ENCODE data around the gene MYPN.
"Not testable (repeated sequence)": the region's sequence is repeated elsewhere in the genome, so short reads cannot be mapped to it uniquely, and the experiment has no call there.

The MYPN gene, protein sequence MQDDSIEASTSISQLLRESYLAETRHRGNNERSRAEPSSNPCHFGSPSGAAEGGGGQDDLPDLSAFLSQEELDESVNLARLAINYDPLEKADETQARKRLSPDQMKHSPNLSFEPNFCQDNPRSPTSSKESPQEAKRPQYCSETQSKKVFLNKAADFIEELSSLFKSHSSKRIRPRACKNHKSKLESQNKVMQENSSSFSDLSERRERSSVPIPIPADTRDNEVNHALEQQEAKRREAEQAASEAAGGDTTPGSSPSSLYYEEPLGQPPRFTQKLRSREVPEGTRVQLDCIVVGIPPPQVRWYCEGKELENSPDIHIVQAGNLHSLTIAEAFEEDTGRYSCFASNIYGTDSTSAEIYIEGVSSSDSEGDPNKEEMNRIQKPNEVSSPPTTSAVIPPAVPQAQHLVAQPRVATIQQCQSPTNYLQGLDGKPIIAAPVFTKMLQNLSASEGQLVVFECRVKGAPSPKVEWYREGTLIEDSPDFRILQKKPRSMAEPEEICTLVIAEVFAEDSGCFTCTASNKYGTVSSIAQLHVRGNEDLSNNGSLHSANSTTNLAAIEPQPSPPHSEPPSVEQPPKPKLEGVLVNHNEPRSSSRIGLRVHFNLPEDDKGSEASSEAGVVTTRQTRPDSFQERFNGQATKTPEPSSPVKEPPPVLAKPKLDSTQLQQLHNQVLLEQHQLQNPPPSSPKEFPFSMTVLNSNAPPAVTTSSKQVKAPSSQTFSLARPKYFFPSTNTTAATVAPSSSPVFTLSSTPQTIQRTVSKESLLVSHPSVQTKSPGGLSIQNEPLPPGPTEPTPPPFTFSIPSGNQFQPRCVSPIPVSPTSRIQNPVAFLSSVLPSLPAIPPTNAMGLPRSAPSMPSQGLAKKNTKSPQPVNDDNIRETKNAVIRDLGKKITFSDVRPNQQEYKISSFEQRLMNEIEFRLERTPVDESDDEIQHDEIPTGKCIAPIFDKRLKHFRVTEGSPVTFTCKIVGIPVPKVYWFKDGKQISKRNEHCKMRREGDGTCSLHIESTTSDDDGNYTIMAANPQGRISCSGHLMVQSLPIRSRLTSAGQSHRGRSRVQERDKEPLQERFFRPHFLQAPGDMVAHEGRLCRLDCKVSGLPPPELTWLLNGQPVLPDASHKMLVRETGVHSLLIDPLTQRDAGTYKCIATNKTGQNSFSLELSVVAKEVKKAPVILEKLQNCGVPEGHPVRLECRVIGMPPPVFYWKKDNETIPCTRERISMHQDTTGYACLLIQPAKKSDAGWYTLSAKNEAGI (N-terminal part only)

DNA sequence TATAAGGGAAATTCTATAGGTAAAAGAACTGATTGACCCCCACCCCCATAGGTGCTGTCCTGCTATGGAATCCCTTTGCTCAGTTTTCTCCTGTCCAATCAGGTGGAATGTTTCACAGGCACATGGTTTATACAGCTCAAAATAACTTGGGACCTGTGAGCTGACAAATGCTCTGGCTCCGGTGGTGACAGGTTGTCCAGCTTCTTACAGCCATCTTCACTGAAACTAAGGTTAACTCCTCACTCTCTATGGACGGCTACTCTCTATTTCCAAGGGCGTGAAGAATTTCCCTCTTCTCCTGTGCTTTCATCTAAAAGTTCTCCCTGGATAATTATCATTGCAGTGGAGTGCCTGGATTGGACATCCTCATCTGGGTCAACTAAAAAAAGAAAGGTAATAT is at the start of gene MYPN:
MYPN (plus strand) TSS at position 158 of the 400 bp plus-strand sequence. CDS start 11,951 bp downstream, outside the sequence.
- DNase-seq (ENCODE audit: low read depth), result no peak

DNA sequence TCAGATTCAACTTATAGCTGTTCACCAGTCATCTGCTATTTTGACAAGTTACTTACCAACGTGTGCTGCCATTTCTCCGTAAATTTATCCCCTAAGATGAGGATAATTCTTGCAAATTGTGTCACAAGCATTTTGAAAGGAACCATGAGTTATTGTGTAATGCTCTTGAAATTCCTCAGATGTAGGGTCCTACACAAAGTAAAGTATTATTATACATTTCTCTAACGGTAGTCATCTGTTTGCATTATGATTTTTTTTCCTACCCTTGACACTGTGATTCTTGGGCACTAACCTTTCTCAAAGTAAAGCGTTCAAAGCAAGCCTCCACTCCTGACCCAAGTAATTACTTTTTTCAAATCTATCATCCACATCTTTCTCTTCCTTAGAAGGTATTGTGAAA is 42.3 kb upstream of the MYPN start:
- DNase-seq (ENCODE audit: low read depth), result no peak

DNA sequence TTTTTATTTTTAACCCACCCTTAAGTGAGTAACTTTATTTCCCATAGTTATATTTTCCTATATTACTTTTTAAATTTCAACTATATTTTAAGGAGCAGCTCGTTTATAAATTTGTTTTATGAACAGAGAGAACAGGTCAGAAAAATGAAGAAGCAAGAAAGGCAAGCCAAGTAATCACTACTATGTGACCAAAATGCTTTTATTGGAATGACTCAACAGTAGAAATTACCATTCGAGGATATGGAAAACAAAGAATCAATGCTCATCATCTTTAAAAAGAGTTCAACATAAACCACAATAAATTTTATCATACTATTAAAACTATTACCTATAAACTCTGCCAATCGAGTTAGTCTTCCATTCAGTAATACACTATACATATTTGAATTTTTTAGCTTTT is 41.8 kb upstream of the MYPN start:
- no peak for DNase-seq (ENCODE audit: low read depth)

DNA sequence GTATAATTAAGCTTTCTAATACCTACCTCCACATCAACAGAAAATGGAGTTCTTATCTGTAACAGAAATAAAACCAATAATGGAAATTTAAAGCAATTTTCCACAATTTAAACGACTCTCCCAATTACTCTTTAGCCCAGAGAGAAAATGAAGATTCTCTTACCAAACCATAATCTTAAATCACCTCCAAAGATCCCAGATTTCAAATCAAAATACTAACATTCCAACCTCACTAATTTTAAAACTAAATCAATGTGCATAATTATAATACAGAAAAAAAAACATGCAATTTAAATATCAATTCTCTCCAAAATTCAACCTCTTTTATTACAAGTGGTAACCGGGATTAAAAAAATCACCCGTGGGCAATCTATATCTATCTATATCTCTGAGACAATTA is 35.7 kb upstream of the MYPN start:
- no peak for DNase-seq (ENCODE audit: low read depth)

DNA sequence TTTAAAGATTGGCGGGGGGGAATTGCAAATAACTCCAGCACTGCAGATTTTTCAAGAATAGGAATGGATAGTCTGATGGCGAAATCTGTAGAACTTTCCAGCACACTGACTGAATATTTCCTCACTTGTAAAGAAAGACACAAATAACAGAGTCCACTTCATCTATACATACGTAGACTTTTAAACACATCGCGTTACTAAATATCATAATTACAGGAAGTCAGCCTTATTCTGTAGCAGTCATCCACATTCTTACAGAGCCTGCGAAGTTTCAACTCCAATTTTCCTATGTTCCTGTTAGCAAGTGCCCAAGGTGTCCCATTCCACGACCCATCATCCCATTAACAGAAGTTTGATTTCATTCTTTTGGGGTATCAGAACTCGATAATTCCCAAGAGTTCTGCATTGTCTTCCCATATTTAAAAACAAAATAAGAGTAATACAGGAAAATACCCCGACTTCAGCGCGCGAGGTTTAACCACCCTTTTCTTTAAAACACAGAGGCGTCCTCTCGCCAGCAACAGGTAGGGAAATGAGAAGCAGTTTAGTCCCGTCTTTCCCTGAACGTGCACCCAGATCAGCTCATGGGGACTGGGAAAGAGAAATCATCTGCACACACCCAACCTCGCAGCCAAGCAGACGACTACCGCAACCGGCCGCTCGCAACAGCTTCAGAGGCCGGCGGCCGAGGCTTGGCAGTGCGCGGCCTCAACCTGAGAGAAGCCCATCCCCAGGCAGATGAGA is 35.1 kb upstream of the MYPN start:
- DNase-seq (ENCODE audit: low read depth), result no peak

DNA sequence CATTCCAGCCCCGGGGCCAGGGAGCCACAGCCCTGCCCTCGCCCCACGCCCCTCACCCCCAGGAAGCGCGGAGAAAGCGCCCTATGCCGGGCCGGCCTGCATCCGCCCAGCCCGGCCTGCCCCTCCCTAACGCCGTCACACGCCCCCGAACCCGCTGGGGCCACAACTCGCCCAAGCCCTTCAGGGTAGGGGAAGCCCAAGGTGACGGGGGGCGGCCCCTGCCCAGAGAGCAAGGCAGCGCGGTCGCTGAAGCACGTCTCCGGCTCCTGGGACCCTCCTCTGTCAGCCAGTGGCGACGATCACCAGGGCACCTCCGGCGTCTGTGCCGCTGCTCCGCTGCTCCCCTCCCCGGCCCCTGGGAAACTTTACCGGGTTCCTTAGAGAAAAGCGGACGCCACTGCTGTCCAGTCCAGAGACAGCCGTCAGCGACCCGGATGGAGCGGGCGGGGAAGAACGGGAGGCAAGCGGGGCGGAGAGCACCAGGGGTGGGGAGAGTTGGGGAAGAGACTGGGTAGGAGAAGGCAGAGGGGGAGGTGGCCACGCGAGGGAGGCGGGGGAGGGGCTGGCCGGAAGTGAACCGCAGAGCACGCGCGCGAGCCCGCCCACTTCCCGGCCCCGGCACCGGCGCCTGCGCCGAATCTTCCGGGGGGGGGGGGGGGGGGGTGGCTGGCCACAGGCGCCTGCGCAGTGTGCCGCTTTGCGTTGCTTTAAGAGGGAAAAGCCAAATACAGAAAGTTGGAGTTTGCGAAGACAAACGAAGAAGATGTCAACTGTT is 34.3 kb upstream of the MYPN start, which contains the start of gene HERC4:
HERC4 (minus strand) TSS at position 509 of the 775 bp plus-strand sequence. CDS start 2,175 bp downstream, outside the sequence.
- DNase-seq (ENCODE audit: low read depth), result peak; percentile 81

DNA sequence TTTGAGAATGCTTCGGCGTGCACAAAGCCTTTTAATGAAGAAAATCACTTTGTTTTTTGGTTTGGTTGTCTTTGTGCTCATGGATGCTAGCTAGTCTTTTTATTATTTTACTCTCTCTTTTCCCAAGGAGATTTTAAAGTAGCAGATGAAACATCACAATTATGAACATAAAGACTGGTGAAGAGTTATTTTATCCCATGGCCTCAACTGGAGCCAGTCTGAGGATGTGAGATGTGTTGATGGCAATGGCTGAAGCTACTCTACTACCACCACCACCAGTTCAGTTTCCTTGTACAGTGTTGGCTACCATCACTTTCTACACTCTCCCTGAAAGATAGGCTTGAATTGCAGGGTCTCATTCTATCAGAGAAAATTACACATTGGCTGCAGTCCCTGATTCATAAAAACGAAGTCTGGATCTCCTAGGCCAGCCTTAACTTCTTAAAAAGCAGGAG is 33.7 kb upstream of the MYPN start:
- DNase-seq (ENCODE audit: low read depth), result no peak

DNA sequence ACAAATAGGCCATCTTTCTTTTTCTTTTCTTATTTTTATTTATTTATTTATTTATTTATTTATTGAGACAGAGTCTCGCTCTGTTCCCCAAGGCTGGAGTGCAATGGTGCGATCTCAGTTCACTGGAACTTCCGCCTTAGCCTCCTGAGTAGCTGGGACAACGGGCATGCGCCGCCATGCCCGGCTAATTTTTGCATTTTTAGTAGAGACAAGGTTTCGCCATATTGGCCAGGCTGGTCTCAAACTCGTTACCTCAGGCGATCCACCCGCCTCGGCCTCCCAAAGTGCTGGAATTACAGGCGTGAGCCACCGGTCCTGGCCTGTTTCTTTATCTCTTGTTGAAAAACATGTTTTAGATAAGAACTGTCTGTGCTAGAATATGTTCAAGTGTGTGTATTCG is 33.2 kb upstream of the MYPN start:
- DNase-seq (ENCODE audit: low read depth), result not testable (repeated sequence)

DNA sequence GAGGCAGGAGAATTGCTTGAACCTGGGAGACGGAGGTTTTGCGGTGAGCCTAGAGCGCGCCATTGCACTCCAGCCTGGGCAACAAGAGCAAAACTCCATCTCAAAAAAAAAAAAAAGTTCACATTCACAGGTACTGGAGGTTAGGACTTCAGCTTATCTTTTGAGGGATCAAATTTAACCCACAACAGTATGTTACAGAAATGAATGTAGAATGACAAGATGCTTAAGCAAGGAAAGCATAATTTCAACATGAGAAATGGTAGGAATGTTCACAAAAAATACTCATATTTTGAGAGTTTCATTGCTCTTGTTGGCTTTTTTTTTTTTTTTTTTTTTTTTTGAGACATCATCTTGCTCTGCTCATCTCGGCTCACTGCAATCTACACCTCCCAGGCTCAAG is 32.3 kb upstream of the MYPN start:
- no peak for DNase-seq (ENCODE audit: low read depth)

DNA sequence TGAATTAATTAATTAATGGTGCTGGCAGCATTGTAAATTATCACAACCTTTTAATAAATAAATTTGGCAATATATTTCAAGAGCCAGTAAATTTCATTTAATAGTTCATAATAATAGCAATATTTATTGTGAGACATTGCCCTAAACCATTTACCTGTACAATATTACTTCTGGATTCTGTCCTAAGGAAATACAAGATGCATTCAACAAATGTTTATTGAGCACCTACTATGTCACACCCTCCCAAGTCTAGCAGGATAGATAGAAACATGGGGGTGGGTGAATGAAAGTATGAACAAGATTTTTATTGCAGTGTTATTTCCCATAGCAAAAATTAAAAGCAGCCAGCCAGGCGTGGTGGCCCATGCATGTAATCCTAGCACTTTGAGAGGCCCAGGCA is 29.9 kb upstream of the MYPN start:
- DNase-seq (ENCODE audit: low read depth), result no peak

DNA sequence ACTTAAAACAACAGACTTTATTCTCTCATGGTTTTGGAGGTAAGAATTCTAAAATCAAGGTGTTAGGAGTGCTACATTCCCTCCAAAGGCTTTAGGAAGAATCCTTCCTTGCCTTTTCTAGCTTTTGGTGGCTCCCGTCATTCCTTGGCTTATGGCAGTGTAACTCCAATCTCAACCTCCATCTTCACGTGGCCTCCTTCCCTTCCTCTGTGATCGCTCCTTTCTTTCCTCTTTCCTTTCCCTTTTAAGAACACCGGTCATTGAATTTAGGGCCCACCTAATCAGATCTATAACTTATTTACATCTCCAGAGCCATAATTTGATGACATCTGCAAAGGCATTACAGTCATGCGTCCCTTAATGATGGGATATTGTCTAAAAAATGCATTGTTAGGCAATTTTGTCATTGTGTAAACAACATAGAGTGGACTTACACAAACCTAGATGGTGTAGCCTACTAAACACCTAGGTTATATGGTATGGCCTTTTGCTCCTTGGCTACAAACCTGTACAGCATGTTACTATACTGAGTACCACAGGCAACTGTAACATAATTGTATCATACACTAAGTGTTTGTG is 28.3 kb upstream of the MYPN start:
- no peak for DNase-seq (ENCODE audit: low read depth)

DNA sequence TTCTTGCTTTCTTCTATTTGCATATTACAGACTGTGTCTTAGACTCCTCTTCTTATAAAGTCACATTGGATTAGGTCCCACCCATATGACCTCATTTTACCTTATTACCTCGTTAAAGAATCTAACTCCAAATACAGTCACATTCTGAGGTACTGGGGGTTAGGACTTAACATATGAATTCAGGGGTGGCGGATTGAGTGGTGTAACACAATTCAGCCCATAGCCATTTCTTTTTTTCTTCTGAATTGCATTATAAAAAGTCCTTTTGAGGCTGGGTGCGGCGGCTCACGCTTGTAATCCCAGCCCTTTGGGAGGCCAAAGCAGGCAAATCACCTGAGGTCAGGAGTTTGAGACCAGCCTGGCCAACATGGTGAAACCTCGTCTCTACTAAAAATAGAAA is 27.4 kb upstream of the MYPN start:
- DNase-seq (ENCODE audit: low read depth), result no peak

DNA sequence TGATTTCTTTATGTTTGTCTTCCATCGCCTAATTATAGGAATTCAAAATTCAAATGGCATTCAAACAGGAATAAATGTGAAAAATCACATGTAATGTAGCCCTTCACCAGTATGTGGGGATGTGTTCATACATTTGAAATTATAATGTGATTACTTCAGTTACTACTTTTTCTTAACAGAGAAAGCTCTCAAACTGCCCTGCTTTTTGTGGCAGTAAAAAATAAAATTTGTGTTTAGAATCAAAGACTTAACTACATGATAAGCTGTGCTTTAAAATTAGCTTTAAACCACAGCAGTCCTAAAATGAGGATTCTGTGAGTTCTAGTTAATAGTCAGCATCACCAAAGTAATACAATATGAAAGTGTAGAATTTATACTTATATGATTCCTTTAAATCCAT is 26.4 kb upstream of the MYPN start:
- DNase-seq (ENCODE audit: low read depth), result no peak

DNA sequence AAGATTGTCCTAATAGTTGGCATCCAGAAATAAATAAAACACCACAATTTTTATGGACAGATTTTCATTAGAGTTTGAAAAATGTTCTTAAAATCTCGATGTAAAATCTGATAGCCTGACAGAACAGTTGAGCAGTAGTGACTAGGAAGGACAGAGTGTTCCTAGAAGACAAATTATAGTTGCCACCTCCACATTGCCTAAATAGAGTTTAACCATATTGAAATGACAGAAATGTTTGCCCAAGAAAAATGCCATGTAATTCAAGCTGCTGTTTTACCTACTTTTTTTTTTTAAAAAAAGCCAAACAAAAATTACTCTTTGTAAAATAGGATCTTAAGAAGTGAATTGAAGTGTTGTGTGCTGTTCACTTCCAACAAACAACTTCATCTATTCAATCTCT is 25.3 kb upstream of the MYPN start:
- DNase-seq (ENCODE audit: low read depth), result no peak

DNA sequence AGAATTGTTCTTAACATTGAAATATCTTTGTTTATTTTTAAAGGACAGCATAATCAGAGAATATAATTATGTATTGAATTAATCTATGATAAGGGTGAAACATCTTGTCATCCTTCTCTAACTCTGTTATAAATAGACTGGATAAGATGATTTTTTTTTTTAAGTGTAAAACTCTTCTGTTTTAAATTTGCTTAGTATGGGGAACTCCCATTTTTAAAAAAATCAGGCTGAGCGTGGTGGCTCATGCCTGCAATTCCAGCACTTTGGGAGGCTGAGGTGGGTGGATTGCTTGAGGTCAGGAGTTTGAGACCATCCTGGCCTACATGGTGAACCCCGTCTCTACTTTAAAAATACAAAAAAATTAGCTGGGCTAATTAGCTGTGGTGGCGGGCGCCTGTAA is 24.8 kb upstream of the MYPN start:
- no peak for DNase-seq (ENCODE audit: low read depth)

DNA sequence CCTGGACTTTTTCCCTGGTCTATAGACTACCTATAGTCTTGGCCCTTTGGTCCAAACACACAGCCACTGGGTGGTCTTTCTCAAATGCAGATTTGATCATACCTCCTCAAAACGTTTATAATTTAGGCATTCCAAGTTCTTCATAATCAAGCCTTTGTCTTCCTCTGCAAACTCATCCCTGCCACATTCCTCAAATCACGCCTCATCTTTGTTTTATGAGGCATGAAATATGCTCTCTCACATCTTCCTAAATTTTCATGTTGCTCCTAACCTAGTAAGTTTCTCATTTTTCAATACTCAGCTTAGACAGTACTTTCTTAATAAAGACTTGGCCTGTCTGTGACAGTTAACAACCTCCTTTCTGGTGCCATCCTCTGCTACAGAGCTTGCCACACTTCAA is 23.3 kb upstream of the MYPN start:
- DNase-seq (ENCODE audit: low read depth), result no peak

DNA sequence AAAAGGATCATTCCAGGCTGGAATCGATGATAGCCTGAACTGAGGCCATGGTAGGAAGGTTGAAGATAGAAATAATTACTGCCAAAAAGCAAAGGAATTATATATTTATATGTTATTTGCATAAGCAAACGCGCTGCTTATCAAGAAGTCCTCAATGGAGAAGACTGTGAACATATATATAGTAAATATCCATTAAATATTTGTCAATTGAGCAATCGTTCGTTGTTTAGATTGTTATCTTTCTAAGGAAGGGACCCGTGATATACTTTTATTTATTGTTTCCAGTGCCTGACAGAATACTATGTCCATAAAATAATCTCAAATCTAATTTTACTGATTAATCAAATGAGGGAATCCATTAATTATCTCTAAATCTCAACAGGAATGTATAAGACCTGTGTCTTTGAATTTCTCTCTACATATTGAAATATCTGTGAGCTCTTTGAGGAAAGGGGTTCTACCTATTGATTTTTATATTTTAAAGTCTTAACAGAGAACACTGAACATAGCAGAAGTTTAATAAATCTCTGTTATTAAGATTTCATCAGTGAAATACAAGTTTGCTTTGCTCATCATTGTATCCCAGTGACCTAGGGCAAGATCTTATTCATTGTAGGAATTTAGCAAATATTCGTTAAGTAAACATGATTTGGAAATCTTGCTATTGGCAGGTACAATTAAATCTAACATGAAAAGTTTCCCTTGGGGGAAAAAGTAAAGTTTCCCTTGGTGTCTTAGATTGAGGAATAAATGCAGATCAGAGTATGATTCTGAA is 22.2 kb upstream of the MYPN start:
- DNase-seq (ENCODE audit: low read depth), result no peak

DNA sequence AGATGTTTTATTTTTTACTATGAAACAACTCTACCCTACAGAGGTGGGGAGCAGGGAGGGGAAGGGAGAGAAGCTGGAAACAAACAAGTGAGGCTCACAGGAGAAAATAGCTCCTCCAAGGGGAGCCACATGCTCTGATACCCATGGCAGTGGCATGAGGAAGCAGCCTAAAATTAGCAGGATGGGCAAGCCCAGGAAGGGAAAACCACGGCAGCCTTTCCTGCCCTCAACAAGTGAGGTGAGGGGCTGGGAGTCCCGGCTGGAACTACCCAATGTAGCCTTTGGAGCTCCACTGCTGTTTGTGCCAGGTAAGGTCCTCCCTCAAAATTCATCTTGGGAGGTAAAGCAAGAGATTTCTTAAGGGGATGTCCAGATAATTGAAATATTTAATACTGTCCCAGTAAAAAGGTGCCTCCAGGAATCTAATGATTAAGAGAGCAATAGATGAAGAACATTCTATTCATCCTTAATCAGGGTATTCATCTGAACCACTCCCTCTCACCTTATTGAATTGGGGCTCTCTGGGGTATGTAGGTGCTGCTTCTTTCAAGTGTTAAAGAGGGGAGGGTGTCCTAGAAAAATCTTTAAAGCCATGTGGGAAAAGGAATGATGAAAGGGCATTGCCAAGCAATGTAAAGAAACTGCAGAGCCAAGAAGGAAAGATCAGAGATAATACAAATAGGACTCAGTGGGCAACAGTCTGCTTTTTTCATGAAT is 21.4 kb upstream of the MYPN start:
- DNase-seq (ENCODE audit: low read depth), result no peak

DNA sequence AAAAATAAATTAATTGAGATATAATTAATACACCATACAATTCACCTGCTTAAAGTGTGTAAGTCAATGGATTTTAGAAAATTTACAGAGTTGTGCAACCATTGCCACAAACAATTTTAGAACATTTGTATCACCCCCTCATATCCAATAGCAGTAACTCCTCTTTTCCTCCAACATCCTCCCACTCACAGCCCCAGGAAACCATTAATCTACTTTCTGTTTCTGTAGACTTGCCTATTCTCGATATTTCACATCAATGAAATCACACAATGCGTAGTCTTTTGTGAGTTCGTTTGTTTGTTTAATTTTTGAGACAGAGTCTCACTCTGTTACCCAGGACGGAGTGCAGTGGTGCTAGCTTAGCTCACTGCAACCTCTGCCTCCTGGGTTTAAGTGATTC is 20.5 kb upstream of the MYPN start:
- no peak for DNase-seq (ENCODE audit: low read depth)
